Nephron (organoid): ENCODE results near the gene IDH3G.

ENCODE experiments used
- H3K27ac Mint-ChIP-seq, 3 experiments: 2 replicates each; pipeline ENCODE4 v1.8.0; 2020; ENCODE audit warnings: mixed read lengths in 3 of 3, mild to moderate bottlenecking in 2 of 3, moderate library complexity in 1 of 3
- H3K27me3 Mint-ChIP-seq: 2 replicates; pipeline ENCODE4 v1.8.0; 2021; ENCODE audit warnings: low read depth, mild to moderate bottlenecking, moderate library complexity, mixed read lengths
- H3K36me3 Mint-ChIP-seq: 2 replicates; pipeline ENCODE4 v1.8.0; 2020; ENCODE audit warnings: low read depth, mixed read lengths
- H3K4me1 Mint-ChIP-seq: 2 replicates; pipeline ENCODE4 v1.8.0; 2020; ENCODE audit warnings: mixed read lengths
- H3K4me3 Mint-ChIP-seq, 3 experiments: 2 replicates each; pipeline ENCODE4 v1.8.0; 2020; ENCODE audit warnings: mild to moderate bottlenecking in 3 of 3, mixed read lengths in 3 of 3, moderate library complexity in 2 of 3
- H3K9me3 Mint-ChIP-seq: 2 replicates; pipeline ENCODE4 v1.8.0; 2020; ENCODE audit warnings: mixed read lengths
- TF ChIP-seq, protein P1 (sequence below), 3 experiments: fragments of 200-600 bp; sonication (generic); IDR thresholded peaks; one replicate each; pipeline ENCODE4 v1.5.0; 2021; ENCODE audit warnings: antibody characterized with exemption in 3 of 3; ENCODE audit not compliant: unreplicated experiment in 3 of 3

IDH3G gene

DNA sequence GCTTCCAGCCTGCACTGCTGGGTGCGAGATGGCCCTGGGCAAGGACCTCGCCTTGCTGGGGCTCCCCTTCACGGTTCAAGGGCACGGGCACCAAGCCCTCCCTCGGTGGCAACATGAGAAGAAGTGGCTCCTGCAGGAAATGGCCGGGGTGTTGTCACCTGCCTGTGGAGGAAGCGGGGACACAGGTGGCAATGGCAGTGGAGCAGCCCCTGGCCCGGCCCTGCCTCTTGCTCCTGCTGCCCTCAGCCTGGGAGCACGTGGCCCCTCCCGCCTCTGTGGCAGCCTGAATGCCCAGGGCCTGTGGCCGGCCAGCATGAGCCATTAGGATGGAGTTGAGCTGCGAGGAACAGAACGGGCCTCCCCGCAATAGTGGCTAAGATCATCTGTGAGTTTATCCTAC lies 52.7 kb downstream of the IDH3G start:
- Mint-ChIP-seq H3K4me3 (no peak overlapping the region), H3K27me3 (peaks cover 3% of the 10 kb centered on the region), H3K9me3 (peaks cover 7% of the 10 kb centered on the region), H3K36me3 (peaks cover 3% of the 10 kb centered on the region), H3K27ac (no peak overlapping the region), H3K4me1 (no peaks in the 10 kb centered on the region)
- TF ChIP-seq, protein P1, sequence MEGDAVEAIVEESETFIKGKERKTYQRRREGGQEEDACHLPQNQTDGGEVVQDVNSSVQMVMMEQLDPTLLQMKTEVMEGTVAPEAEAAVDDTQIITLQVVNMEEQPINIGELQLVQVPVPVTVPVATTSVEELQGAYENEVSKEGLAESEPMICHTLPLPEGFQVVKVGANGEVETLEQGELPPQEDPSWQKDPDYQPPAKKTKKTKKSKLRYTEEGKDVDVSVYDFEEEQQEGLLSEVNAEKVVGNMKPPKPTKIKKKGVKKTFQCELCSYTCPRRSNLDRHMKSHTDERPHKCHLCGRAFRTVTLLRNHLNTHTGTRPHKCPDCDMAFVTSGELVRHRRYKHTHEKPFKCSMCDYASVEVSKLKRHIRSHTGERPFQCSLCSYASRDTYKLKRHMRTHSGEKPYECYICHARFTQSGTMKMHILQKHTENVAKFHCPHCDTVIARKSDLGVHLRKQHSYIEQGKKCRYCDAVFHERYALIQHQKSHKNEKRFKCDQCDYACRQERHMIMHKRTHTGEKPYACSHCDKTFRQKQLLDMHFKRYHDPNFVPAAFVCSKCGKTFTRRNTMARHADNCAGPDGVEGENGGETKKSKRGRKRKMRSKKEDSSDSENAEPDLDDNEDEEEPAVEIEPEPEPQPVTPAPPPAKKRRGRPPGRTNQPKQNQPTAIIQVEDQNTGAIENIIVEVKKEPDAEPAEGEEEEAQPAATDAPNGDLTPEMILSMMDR (IDR thresholded peaks at IDR 0.05; ENCODE audit: unreplicated experiment in 3 of 3), result no peak

DNA sequence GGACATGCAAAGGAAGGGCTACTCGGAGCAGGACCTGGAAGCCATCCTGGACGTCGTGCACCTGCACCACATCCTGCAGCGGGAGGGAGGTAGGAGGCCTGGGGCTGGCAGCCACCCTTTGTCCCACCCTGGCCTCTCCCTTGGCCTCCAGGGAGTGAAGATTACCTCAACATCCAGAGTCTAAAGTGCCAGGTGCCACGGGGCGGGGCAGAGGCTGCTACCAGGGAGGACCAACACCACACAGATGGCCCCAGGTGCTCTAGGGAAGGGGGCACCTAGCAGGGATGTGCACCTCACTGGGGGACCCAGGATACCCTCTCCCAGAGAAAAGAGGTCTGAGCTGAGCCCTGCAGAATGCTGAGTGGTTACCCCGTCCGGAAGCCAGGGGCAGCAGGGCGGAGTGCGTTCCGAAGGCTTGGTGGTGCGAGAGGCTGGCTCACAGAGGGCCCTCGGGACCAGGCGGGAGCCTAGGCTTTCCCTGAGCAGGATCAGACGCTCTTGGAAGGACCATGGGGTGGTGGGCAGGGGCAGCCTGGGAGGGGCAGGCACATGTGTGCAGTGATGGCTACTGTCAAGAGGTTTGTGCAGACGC lies 53.4 kb downstream of the IDH3G start:
- Mint-ChIP-seq H3K36me3 (peaks cover 3% of the 10 kb centered on the region), H3K4me1 (no peaks in the 10 kb centered on the region), H3K4me3 (no peak overlapping the region), H3K27me3 (peaks cover 3% of the 10 kb centered on the region), H3K9me3 (peaks cover 3% of the 10 kb centered on the region), H3K27ac (no peak overlapping the region)
- TF ChIP-seq, protein P1 (IDR thresholded peaks at IDR 0.05; ENCODE audit: unreplicated experiment in 3 of 3), result no peak

DNA sequence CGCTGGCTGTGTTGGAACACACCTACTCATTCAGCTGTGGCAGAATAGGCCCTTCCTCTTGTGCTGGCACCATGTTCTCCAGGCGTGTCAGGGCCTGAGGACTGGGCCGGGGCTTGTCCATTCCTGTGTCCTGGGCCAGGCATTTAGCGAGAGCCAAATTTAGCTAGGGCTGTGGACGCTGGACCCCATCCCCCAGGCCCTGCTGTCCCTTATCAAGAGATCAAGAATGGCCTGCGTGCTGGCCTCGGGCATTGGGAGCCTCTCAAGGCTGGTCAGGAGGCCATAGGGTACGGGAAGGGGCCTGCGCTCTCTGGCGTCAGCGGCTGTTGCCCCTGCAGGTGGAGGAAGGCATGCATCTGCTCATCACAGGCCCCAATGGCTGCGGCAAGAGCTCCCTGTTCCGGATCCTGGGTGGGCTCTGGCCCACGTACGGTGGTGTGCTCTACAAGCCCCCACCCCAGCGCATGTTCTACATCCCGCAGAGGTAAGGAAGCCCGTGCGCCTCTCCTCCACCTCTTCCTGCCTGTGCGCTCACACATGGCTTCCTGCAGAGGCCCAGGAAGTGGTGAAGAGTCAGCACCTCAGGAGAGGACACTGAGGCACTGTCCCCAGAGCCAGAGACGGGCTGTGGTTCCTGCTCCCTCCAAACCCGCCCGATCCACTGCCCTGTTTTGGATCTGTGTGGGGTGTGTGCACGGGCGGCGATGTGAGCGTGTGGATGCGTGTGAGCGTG lies 54.3 kb downstream of the IDH3G start:
- no peaks in the 10 kb centered on the region for H3K4me1 Mint-ChIP-seq
- peaks cover 10% of the 10 kb centered on the region for H3K36me3 Mint-ChIP-seq
- TF ChIP-seq, protein P1 (IDR thresholded peaks at IDR 0.05; ENCODE audit: unreplicated experiment in 3 of 3), result no peak
- no peak overlapping the region for H3K4me3 Mint-ChIP-seq
- no peak overlapping the region for H3K27ac Mint-ChIP-seq
- H3K27me3 Mint-ChIP-seq, result peaks cover 2% of the 10 kb centered on the region
- H3K9me3 Mint-ChIP-seq, result peaks cover 9% of the 10 kb centered on the region

DNA sequence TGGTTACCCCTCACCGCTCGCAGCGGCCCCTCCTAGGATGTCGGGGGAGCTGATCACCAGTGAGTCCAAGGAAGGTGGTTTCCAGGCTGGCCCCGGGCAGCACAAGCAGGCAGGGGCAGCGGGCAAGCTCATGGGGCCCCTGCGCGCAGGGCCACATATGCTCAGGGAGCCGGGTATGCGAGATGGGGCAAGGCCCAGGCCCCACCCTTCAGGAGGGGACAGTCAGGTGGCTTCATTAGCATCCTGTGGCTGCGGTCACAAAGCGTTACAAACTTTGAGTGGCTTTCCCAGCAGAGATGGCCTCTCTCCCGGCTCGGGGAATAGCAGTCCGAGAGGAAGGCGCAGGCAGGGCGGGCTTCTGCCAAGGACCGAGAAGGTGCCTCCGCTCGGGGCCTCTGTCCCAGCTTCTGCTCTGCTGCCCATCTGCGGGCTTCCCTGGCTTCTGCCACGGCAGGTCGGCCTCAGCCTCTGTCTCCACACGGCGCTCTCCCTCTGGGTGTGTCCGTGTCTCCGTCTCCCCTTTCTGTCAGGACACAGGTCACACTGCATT lies 56.0 kb downstream of the IDH3G start:
- Mint-ChIP-seq H3K9me3 (peaks cover 14% of the 10 kb centered on the region), H3K27me3 (no peaks in the 10 kb centered on the region), H3K36me3 (peaks cover 15% of the 10 kb centered on the region), H3K27ac (no peak overlapping the region), H3K4me1 (no peaks in the 10 kb centered on the region), H3K4me3 (no peak overlapping the region)
- TF ChIP-seq, protein P1 (IDR thresholded peaks at IDR 0.05; ENCODE audit: unreplicated experiment in 3 of 3), result no peak

DNA sequence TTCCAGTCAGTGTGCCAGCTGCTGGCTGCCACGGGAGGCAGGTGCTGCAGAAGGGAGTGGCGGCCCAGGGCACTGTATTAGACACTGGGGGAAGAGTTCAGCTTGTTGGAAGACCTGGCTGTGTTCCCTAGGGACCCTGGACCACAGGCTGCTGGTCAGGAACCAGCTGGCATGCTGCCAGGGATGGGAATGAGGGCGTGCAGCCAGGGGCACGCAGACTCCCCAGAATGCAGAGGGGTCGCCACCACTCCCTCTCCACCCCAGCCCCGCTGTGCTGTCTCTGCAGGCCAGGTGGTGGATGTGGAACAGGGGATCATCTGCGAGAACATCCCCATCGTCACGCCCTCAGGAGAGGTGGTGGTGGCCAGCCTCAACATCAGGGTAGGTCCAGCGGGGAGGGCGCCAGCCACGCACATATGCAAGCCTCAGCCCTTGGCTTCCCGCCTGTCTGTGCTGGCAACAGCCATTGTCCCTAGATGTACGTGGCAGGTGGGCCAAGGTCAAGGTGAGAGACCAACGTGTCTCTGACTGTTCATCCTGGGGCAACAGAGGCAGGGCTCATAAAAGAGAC lies 57.2 kb downstream of the IDH3G start:
- no peak overlapping the region for H3K27ac Mint-ChIP-seq
- H3K9me3 Mint-ChIP-seq, result peaks cover 19% of the 10 kb centered on the region
- H3K36me3 Mint-ChIP-seq, result peaks cover 20% of the 10 kb centered on the region
- H3K4me3 Mint-ChIP-seq, result no peak overlapping the region
- no peaks in the 10 kb centered on the region for H3K27me3 Mint-ChIP-seq
- no peaks in the 10 kb centered on the region for H3K4me1 Mint-ChIP-seq
- TF ChIP-seq, protein P1 (IDR thresholded peaks at IDR 0.05; ENCODE audit: unreplicated experiment in 3 of 3), result no peak
